Hindlimb muscle (tissue), 1 donor: Measurements from ENCODE around the gene MAN1C1. TPM values are rescaled to one million over a fixed set of nuclear protein-coding genes. Genes with fewer than 3 reads are reported as not detected.
"Not testable (repeated sequence)": the region's sequence is repeated elsewhere in the genome, so short reads cannot be mapped to it uniquely, and the experiment has no call there.

Source experiments
- DNase-seq: peaks from one replicate; pipeline ENCODE4 v3.0.0-alpha.2; 2013
- polyA plus RNA-seq: library from polyadenylated mRNA; unstranded; fragments of 120-200 nt; gene quantifications from one replicate; pipeline ENCODE4 v1.2.1, GENCODE V29; 2013; ENCODE audit not compliant: insufficient read length

The MAN1C1 gene
- polyA plus RNA-seq, 1 donor = 14.2 TPM

GRCh38 chr1:25636141-25636540 lies 19.6 kb downstream of the MAN1C1 start:
- DNase-seq = not testable (repeated sequence)

GRCh38 chr1:25640646-25641328 lies 24.2 kb downstream of the MAN1C1 start:
- DNase-seq = no peak

- DNase-seq = no peak
These were observed 24.7 kb downstream of the MAN1C1 start for GRCh38 chr1:25641329-25641725.

- no peak for DNase-seq
These were observed 25.5 kb downstream of the MAN1C1 start for GRCh38 chr1:25641931-25642573.

GRCh38 chr1:25642574-25643108 lies 26.1 kb downstream of the MAN1C1 start:
- DNase-seq = peak; percentile 80

- no peak for DNase-seq
These were observed 27.3 kb downstream of the MAN1C1 start for GRCh38 chr1:25643929-25644328.

- DNase-seq = no peak
These were observed 28.4 kb downstream of the MAN1C1 start for GRCh38 chr1:25644962-25645361.

GRCh38 chr1:25645637-25646400 lies 29.2 kb downstream of the MAN1C1 start:
- DNase-seq = no peak

- DNase-seq = no peak
These were observed 30.5 kb downstream of the MAN1C1 start for GRCh38 chr1:25647106-25647505.

GRCh38 chr1:25647863-25648262 lies 31.3 kb downstream of the MAN1C1 start:
- no peak for DNase-seq

- DNase-seq = no peak
These were observed 32.3 kb downstream of the MAN1C1 start for GRCh38 chr1:25648681-25649440.

- DNase-seq = no peak
These were observed 33.1 kb downstream of the MAN1C1 start for GRCh38 chr1:25649505-25650288.

- no peak for DNase-seq
These were observed 33.6 kb downstream of the MAN1C1 start for GRCh38 chr1:25650289-25650576.

GRCh38 chr1:25651036-25651640 lies 34.5 kb downstream of the MAN1C1 start:
- DNase-seq = no peak

GRCh38 chr1:25651824-25652741 lies 35.5 kb downstream of the MAN1C1 start:
- DNase-seq = no peak

GRCh38 chr1:25653558-25653957 lies 37.0 kb downstream of the MAN1C1 start:
- DNase-seq = no peak

- no peak for DNase-seq
These were observed 37.6 kb downstream of the MAN1C1 start for GRCh38 chr1:25654109-25654660.

- DNase-seq = no peak
These were observed 40.7 kb downstream of the MAN1C1 start for GRCh38 chr1:25657121-25657882.
